ENCODE data around the gene EFCAB7. TPM values are rescaled to one million over a fixed set of nuclear protein-coding genes. Genes with fewer than 3 reads are reported as not detected.

The EFCAB7 gene
- total RNA-seq, 1 donor = 15.7 TPM

DNA sequence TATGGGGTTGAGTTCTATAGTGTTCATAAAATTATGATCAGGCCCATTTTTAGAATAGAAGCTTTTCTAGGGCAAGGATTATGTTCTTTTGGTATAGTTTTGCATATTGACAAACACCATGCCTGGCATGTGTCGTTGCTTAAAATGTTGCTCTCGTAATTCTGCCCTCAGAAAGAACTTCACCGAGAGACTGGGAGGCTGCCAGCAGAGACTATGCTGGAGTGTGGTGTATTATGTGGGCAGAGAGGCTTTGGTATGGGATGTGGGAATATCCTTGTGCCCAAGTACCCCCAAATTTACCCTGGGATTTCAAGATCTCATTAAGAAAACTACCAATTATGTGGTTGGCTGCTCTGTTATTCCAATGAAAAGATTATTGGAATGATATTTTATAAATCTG, 97.8 kb downstream of the EFCAB7 start:
- TF ChIP-seq, protein P1, sequence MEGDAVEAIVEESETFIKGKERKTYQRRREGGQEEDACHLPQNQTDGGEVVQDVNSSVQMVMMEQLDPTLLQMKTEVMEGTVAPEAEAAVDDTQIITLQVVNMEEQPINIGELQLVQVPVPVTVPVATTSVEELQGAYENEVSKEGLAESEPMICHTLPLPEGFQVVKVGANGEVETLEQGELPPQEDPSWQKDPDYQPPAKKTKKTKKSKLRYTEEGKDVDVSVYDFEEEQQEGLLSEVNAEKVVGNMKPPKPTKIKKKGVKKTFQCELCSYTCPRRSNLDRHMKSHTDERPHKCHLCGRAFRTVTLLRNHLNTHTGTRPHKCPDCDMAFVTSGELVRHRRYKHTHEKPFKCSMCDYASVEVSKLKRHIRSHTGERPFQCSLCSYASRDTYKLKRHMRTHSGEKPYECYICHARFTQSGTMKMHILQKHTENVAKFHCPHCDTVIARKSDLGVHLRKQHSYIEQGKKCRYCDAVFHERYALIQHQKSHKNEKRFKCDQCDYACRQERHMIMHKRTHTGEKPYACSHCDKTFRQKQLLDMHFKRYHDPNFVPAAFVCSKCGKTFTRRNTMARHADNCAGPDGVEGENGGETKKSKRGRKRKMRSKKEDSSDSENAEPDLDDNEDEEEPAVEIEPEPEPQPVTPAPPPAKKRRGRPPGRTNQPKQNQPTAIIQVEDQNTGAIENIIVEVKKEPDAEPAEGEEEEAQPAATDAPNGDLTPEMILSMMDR (IDR thresholded peaks at IDR 0.05; ENCODE audit: insufficient read depth, low read length) = no peak

DNA sequence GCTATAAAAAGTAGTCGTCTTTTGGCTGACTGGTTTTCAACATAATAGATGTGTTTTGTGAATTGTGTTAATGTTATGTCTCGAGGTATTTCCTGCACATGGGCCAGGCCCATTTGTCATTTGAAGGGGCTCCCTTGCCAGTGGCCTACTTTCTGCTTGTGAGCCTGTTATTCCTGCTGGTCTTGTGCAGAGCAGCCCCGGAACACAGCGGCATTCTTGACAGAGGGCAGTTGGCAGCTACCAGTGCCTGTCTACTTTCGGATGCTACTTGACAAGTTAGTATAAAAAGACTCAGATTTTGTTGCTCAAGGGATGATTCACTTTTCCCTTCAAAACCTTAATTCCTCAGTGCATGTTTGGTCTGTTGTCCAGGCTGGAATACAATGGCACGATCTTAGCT, 98.4 kb downstream of the EFCAB7 start:
- no peak overlapping the region for H3K4me3 ChIP-seq (ENCODE audit: low read depth, low read length)
- DNase-seq (ENCODE audit: low read depth) = peak; percentile 83
- TF ChIP-seq, protein P1 (IDR thresholded peaks at IDR 0.05; ENCODE audit: insufficient read depth, low read length) = no peak

More for the DNA sequence above, 97.8 kb downstream of the EFCAB7 start:
- no peak overlapping the region for H3K4me3 ChIP-seq (ENCODE audit: low read depth, low read length)
- no peak for DNase-seq (ENCODE audit: low read depth)

Small RNA genes lying within 50 kb of the gene (small RNA-seq; reads per million reads assigned to genes)
- not detected for gene RF02105
- gene RF02106 = not detected
- gene RF02107 = not detected
- gene RF02108 = not detected
- not detected for gene RF02109
- gene RF02110 = not detected
- gene RN7SL488P = not detected
- not detected for gene RNU7-123P

Other genes with a start within 250 kb of the EFCAB7 start
- gene FOXD3, start 201.0 kb upstream of the EFCAB7 start, total RNA-seq (ENCODE audit: low replicate concordance) = not detected in 2 replicates
- gene ALG6, start 155.9 kb upstream of the EFCAB7 start, total RNA-seq (ENCODE audit: low replicate concordance) = 3.8 and 15.5 TPM in 2 replicates
- 16.0 and 48.0 TPM in 2 replicates for gene ITGB3BP, start 300 bp upstream of the EFCAB7 start, total RNA-seq (ENCODE audit: low replicate concordance)
- 52.4 and 83.5 TPM in 2 replicates for gene PGM1, start 69.9 kb downstream of the EFCAB7 start, total RNA-seq (ENCODE audit: low replicate concordance)